Raji (cell line): ENCODE data around the gene AFAP1L2.

ENCODE experiments used
- POLR2A ChIP-seq: IDR thresholded peaks from 2 replicates; pipeline ENCODE4 v1.6.1; 2011; ENCODE audit warnings: low read depth, low read length, control low read depth; ENCODE audit not compliant: insufficient read depth

The AFAP1L2 gene

GRCh38 chr10:114429581-114430335 lies 25.5 kb upstream of the AFAP1L2 start:
- no peak for TF ChIP-seq POLR2A

DNA sequence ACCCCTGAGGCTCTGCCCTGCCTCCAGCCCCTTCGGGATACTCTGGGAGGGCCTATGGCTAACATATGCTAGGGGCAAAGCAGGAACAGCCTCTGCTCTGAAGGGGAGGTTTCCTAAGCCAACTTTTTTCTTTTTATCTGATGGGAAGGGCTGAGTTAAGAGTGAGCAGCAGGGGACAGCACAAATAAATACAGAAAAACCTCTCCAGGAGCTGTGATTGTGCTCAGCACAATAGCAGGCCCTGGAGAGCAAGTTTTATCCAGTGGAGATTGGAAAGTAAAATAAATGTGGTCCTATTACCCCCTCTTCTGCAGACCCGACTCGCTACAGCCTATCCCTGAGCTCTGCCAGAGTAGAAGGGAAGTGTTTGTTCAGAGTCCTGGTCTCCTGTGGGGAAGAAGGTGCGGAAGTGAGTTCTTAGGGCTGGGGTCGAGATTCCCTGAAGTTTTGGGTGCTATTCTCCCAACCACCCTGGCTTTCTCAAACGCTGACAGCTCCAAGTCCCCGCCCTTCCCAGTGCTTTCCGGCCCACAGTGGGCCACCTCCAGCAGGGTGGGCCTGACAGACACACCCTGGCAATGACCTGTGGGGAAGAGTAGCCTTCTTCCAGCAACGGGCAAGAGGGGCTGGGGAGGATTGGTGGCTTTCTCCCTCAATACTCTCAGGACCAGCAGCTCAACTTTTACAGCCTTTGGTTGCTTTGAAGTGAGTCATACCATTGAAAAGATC lies 23.0 kb upstream of the AFAP1L2 start:
- no peak for TF ChIP-seq POLR2A

GRCh38 chr10:114426476-114426875 lies 22.2 kb upstream of the AFAP1L2 start:
- TF ChIP-seq POLR2A = no peak

DNA sequence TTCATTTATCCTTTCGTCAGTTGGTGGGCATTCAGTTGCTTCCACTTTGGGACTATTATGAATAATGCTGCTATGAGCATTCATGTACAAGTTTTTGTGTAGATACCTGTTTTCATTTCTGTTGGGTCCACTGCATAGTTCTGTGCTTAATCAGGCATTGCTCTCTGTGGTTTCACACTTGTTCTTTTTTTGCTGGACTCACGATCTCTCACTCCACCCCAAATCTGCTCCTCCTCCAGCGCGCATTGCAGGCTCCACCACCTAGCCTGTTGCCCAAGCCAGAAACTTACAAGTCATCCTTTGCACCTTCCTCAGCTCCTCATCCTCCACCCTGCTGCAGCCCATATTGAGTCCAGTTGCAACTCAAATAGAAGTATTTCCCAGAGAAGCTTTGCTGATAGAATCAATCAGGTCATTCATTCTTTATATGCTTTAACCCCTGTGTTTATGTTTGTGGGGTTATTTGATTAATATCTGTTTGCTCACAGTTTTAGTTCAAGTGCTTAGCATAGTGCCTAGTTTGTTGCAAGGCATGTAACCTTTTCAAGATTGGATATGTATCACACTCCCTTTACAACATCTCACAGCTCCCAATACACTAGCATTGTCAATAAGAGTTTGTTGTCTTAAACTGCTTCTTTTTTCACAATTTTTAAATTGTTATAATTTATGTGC lies 16.6 kb upstream of the AFAP1L2 start:
- TF ChIP-seq POLR2A = no peak

- TF ChIP-seq POLR2A = no peak
Observed at GRCh38 chr10:114418109-114418508, 13.8 kb upstream of the AFAP1L2 start.

GRCh38 chr10:114412907-114413797 lies 8.8 kb upstream of the AFAP1L2 start:
- no peak for TF ChIP-seq POLR2A

DNA sequence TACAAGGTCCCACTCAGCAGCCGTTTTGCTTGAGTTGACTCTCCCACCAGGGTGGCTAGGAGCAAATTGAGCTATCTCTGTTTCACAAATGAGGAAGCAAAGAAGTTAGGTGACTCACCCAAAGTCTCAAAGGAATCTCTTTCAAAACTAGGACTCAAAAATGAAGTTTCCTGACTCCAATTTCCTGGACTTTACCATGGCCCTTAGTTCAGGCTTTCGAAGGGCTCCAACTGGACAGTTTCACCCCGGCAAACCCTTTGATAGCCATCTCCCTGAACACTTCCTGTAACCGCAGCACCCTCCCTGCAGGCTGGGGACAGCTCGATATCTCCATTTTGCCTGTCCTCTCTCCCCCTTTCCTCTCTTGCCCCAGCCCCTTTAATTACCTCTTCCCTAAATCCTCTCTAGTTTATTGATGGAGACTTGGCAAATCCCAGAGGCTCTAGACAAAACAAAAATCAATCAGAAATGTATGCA lies 4.7 kb upstream of the AFAP1L2 start:
- TF ChIP-seq POLR2A = no peak

DNA sequence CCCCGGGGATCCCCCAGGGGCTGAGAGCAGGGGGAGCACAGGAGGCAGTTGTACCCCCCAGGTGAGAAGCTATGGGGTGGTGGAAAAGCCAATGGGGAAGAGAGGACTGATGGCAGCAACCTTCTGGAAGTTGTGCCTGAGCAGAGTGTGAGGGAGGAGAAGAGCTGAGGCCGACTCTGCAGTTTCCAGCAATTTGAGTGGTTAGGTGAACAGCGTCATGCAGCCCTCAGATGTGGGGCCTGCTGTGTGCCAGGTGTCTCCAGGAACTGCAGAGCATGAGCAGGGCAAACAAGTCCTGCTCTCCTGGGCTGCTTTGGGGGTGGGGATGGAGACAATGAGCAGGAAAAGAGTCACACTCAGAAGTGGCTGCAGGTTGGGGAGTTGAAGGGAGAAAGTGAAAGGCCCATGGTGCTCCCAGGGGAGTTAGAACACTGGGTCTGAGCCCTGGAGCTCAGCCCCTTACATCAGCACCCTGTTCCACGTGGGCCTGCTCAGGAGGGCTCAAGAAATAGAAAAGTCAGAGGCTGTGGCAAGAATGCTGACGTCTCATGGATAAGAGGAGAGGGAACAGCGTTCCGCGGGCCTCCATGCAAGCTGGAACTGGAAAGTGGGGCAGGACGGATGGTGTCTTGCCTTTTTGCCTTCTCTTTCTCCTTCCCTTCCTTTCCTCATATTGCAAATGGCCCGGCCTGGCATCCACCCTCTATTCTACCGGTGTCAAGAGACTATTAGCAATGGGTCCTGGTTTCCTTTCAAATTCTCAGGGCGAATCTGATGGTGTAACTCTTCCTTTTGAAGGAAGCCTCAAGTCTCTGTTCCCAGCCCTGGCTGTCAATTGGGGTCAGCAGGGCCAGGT lies 4.0 kb upstream of the AFAP1L2 start:
- TF ChIP-seq POLR2A = no peak

- no peak for TF ChIP-seq POLR2A
Observed at GRCh38 chr10:114406455-114406854, 2.2 kb upstream of the AFAP1L2 start.

GRCh38 chr10:114405011-114405350 lies 679 bp upstream of the AFAP1L2 start:
- no peak for TF ChIP-seq POLR2A

DNA sequence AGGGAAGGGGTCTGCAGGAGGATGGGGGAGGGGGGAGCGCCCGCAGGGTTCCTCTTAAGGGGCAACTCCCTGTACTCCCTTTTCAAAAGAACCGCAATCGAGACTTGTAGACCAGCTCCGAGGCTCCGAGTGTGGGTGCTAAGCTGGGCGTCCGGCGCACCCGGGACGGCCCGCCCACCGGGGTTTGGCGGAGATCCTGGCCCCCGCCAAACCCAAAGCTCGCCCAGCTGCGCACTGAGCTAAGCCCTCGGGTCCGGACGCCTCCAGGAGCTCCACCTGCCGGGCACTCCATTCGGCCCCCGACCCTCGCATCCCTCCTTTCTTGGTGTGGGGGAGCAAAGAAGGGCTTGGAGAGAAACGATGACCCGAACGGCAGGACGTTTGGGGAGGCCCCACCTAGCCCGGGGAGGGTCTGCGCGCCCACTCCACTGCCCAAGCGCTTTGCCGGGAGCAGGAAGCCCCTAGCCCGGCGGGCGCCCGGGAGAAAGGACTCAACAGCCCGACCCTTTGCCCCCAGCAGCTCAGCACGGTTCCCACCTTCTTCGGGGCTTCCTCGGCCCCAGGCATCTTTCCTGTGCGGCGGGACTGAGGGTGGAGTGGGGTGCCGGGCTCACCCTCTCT lies 651 bp downstream of the AFAP1L2 start:
- no peak for TF ChIP-seq POLR2A

- TF ChIP-seq POLR2A = no peak
Observed at GRCh38 chr10:114402871-114403540, 1.3 kb downstream of the AFAP1L2 start.

- no peak for TF ChIP-seq POLR2A
Observed at GRCh38 chr10:114402233-114402632, 2.1 kb downstream of the AFAP1L2 start.

DNA sequence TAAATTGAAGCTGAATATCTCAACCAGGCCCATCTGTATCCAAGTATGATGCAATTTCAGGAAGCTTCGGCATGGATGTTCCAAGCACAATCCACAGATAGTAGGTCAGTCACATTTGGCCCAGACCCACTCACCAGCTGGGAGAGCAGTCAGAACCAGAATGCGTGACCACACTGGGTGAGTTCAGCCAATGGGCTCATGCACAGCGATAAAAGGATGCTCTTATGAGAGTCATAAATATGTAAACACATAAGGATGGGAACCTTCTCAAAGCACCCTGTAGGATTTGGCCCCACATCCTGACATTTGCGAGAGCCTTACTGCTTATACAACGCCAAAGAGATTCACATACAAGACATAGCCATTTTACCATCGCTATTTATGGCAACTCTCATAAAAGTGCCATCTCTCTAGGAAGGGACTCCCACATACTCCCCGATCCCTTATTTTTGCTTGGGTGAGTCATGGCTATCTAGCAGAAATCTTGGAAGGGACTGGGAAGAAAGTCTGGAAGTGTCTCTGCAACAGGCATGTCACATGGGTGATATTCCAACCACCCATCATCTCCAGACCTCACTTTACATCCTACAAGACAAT lies 3.0 kb downstream of the AFAP1L2 start:
- TF ChIP-seq POLR2A = no peak
